Small intestine (tissue), 16 donors: ENCODE data around the gene DDC. TPM values are rescaled to one million over a fixed set of nuclear protein-coding genes. Genes with fewer than 3 reads are reported as not detected.
A peak's percentile ranks its signal among the peaks of the same experiment; 100 is the strongest.

Experiments
- DNase-seq, 2 donors: peaks; one replicate each; pipeline versions ENCODE4 v3.0.0 to v3.0.0-alpha.2; 2013
- FAIRE-seq: peaks from 2 replicates; lab custom pipeline; 2012; peaks lifted over from hg19 to GRCh38; lab: Jason Lieb, UNC
- H3K27ac ChIP-seq, 3 donors: one replicate each; pipeline ENCODE4 v1.5.1; 2013; ENCODE audit warnings: low read length in 2 of 3, mild to moderate bottlenecking in 2 of 3, control low read depth in 1 of 3, inconsistent platforms in 1 of 3, low read depth in 1 of 3, moderate library complexity in 1 of 3
- H3K27me3 ChIP-seq, 3 donors: one replicate each; pipeline ENCODE4 v1.6.1; 2013; ENCODE audit warnings: low read length in 3 of 3, inconsistent platforms in 1 of 3; ENCODE audit not compliant: control insufficient read depth in 3 of 3, insufficient read depth in 3 of 3
- H3K36me3 ChIP-seq, 3 donors: one replicate each; pipeline ENCODE4 v1.6.1; 2013; ENCODE audit warnings: low read length in 3 of 3, inconsistent platforms in 1 of 3, low read depth in 1 of 3, mild to moderate bottlenecking in 1 of 3, moderate library complexity in 1 of 3; ENCODE audit not compliant: control insufficient read depth in 3 of 3, insufficient read depth in 2 of 3
- H3K4me1 ChIP-seq, 3 donors: one replicate each; pipeline ENCODE4 v1.6.1; 2013; ENCODE audit warnings: low read length in 2 of 3, inconsistent platforms in 1 of 3, low read depth in 1 of 3, mild to moderate bottlenecking in 1 of 3, moderate library complexity in 1 of 3; ENCODE audit not compliant: control insufficient read depth in 3 of 3, insufficient read depth in 2 of 3
- H3K4me3 ChIP-seq, 3 donors: one replicate each; pipeline ENCODE4 v1.5.1; 2013; ENCODE audit warnings: low read length in 3 of 3, control low read depth in 1 of 3, inconsistent platforms in 1 of 3, low read depth in 1 of 3, mild to moderate bottlenecking in 1 of 3, moderate library complexity in 1 of 3
- H3K9me3 ChIP-seq, 2 donors: one replicate each; pipeline ENCODE4 v1.6.1; 2013; ENCODE audit warnings: low read depth in 1 of 2, low read length in 1 of 2; ENCODE audit not compliant: control insufficient read depth in 2 of 2, insufficient read depth in 1 of 2
- WGBS, 3 donors: extraction: QIAGEN DNeasy Blood & Tissue Kit; methylation state at CpG; one replicate each; pipeline ENCODE4 v1.1.7; 2013; 5-methylcytosine and 5-hydroxymethylcytosine counted together
- long read RNA-seq, 10 donors: transcript quantifications; one replicate each; lab custom pipeline, GENCODE V29; 2026
- polyA plus RNA-seq, 4 donors: library from polyadenylated mRNA; stranded (reverse) in 3 of 4; unstranded in 1 of 4; fragments of 200-250 nt in 3 of 4; fragments of 120-200 nt in 1 of 4; gene quantifications; one replicate each; pipeline versions ENCODE4 v1.2.1 to v1.2.3, GENCODE V29; 2013
- donor health status: healthy with polysubstance abuse.
- donor health status: control.
- donor health status: control.
- donor health status: Bipolar disorder and iron deficiency.
- donor health status: healthy.

Gene DDC
- 100 to 1,000 TPM; 127 to 689 (median 344) TPM for polyA plus RNA-seq
- long read RNA-seq, donor 1, transcript DDC-207 (15 exons, 2,041 nt) = major isoform, 54 of 252 reads
- long read RNA-seq, donor 1, transcript DDC-201 (15 exons, 1,938 nt) = minor isoform, 7 of 252 reads
- long read RNA-seq, donor 1, partial matches to known transcripts = 155 of 252 reads
- long read RNA-seq, donor 1, other reads (novel, unspliced or antisense) = 36 of 252 reads
- long read RNA-seq, donor 2, transcript DDC-207 (15 exons, 2,041 nt) = major isoform, 6 of 33 reads
- long read RNA-seq, donor 2, partial matches to known transcripts = 26 of 33 reads
- long read RNA-seq, donor 2, other reads (novel, unspliced or antisense) = 0 of 33 reads
- long read RNA-seq, donor 3, transcript DDC-207 (15 exons, 2,041 nt) = major isoform, 14 of 64 reads
- long read RNA-seq, donor 3, partial matches to known transcripts = 48 of 64 reads
- long read RNA-seq, donor 3, other reads (novel, unspliced or antisense) = 0 of 64 reads
- long read RNA-seq, donor 4 = 0 reads
- long read RNA-seq, donor 5, partial matches to known transcripts = 29 of 33 reads
- long read RNA-seq, donor 5, other reads (novel, unspliced or antisense) = 0 of 33 reads
- long read RNA-seq, donor 6, transcript DDC-207 (15 exons, 2,041 nt) = major isoform, 31 of 127 reads
- long read RNA-seq, donor 6, partial matches to known transcripts = 82 of 127 reads
- long read RNA-seq, donor 6, other reads (novel, unspliced or antisense) = 14 of 127 reads
- long read RNA-seq, donor 7 = 0 reads
- long read RNA-seq, donor 8 = 0 reads
- long read RNA-seq, donor 9, transcript DDC-207 (15 exons, 2,041 nt) = major isoform, 6 of 23 reads
- long read RNA-seq, donor 9, partial matches to known transcripts = 16 of 23 reads
- long read RNA-seq, donor 9, other reads (novel, unspliced or antisense) = 0 of 23 reads
- long read RNA-seq, donor 10, transcript DDC-214 (14 exons, 1,839 nt) = minor isoform, 5 of 60 reads
- long read RNA-seq, donor 10, transcript DDC-207 (15 exons, 2,041 nt) = major isoform, 12 of 60 reads
- long read RNA-seq, donor 10, partial matches to known transcripts = 40 of 60 reads
- long read RNA-seq, donor 10, other reads (novel, unspliced or antisense) = 0 of 60 reads

DNA sequence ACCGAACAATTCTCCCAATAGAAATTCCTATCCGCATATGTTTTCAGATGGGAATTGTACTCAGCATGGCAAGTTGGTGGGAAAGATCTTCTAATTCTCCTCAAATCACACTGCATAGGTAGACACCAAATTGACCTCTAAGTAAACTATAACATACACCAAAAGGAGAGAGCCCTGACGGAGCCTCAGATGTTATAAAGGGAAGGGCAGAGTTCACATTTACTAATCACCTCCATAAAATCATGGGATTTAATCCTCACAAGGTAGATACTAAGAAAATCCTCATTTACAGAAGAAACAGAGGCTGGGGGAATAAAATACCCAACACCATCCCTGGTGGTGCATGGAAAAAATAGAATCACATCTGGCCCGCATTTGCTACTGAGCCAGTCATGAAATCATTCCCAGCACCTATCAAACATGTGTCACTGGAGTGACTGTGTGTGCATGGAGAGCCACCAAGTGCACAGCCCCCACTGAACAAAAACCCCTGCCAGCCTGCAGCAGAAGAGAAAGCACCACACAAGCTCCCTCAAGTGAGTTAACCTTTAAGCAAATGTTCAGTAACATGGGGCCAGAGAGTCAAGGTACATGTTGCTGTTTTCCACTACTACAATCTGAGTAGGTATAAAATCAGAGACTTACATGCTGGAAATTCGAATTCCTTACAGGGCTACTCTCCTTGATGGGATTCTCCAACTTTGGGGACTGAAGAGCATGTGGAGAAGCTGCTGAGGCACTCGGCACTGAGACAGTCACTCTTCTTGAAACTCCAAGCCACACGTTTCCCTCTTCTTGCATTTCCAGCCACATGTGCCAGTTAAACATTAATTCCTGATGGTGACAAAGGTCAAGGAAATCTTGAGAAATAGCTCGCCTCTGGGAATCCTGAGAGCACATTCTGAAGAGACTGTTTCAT, at the start of gene DDC:
Gene DDC, minus strand, starts transcription at position 766 of the 919 bp plus-strand sequence. CDS start 21,320 bp downstream, outside the sequence.
- 16 to 50% (median 24%) methylated on average over 8 of the region's 8 CpGs for WGBS, 3 donors
- Histone ChIP-seq H3K4me1 (peaks cover 0 to 50% (median 5%) of the 10 kb centered on the region in 3 donors), H3K27ac (peak within 1 kb of the TSS; percentile 52 to 80 (median 67)), H3K4me3 (peak within 1 kb of the TSS in 2 of 3 donors; percentile 51 to 61), H3K36me3 (peaks cover 0 to 23% (median 0%) of the 10 kb centered on the region in 3 donors), H3K9me3 (peaks cover 0 to 3% of the 10 kb centered on the region in 2 donors), H3K27me3 (no peaks in the 10 kb centered on the region)
- peak; percentile 94 to 95 for DNase-seq
- no peak for FAIRE-seq

GRCh38 chr7:50613473-50613872, 48.3 kb upstream of the DDC start:
- peak overlapping the region in 1 of 3 donors; percentile 91 for H3K27ac ChIP-seq
- WGBS, 3 donors = 36 to 72% (median 55%) methylated on average over 8 of the region's 8 CpGs

GRCh38 chr7:50612704-50613103, 47.5 kb upstream of the DDC start:
- WGBS, 3 donors = 83 to 95% (median 93%) methylated on average over 5 of the region's 5 CpGs
- FAIRE-seq (no peak), DNase-seq (no peak)
- Histone ChIP-seq H3K9me3 (no peaks in the 10 kb centered on the region), H3K27me3 (no peaks in the 10 kb centered on the region), H3K27ac (no peak overlapping the region), H3K36me3 (peaks cover 0 to 24% (median 12%) of the 10 kb centered on the region in 3 donors), H3K4me1 (peaks cover 0 to 40% (median 15%) of the 10 kb centered on the region in 3 donors), H3K4me3 (no peak overlapping the region)

More at GRCh38 chr7:50613473-50613872, 48.3 kb upstream of the DDC start:
- DNase-seq = peak in 1 of 2 donors; percentile 21
- Histone ChIP-seq H3K27me3 (no peaks in the 10 kb centered on the region), H3K4me1 (peaks cover 0 to 40% (median 15%) of the 10 kb centered on the region in 3 donors), H3K36me3 (peaks cover 0 to 27% (median 12%) of the 10 kb centered on the region in 3 donors), H3K9me3 (no peaks in the 10 kb centered on the region), H3K4me3 (no peak overlapping the region)
- no peak for FAIRE-seq

DNA sequence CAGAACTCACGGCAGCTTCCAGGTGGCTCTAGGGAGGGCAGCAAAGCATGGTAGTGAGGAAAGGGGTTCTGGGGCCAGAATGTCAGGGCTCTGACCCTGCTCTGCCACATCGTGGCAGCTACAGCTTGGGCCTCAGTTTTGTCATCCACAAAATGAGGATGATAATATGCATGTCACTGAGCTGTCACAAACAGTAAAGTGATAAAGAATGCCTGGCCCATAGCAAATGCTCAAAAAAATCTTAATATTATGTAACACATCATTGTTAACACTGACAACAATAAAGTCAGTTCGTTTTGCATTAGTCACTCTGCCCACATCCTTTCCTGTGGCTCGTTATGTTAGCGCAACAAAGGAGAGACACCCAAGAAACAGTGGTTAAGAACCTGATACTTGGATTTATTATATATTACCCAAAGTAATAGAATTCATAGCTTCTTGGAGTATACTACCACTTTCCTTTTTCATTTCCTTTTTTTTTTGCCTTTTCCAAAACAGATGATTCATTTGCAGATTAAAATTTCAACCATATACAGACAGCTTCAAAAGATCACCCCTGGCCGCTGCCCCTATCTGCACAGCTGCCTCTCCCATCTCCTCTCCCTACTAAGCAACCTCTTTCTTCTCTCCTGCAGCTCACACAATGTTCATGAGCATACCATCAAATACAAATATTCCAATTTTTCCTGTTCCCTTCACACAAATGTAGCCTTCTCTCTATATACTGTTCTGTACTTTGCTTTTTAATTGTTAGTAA, 45.5 kb upstream of the DDC start:
- DNase-seq = peak in 1 of 2 donors; percentile 52

GRCh38 chr7:50608196-50608906, 43.1 kb upstream of the DDC start:
- Histone ChIP-seq H3K4me1 (peaks cover 0 to 6% (median 0%) of the 10 kb centered on the region in 3 donors), H3K27me3 (no peaks in the 10 kb centered on the region), H3K27ac (no peak overlapping the region), H3K9me3 (no peaks in the 10 kb centered on the region), H3K36me3 (peaks cover 7 to 43% (median 17%) of the 10 kb centered on the region in 3 donors), H3K4me3 (no peak overlapping the region)
- FAIRE-seq (no peak), DNase-seq (peak in 1 of 2 donors; percentile 53)
- WGBS, 3 donors = 67 to 74% (median 72%) methylated on average over 9 of the region's 9 CpGs

More for the DNA sequence above, 45.5 kb upstream of the DDC start:
- Histone ChIP-seq H3K27me3 (no peaks in the 10 kb centered on the region), H3K4me3 (no peak overlapping the region), H3K4me1 (peaks cover 0 to 28% (median 11%) of the 10 kb centered on the region in 3 donors), H3K27ac (peak overlapping the region in 1 of 3 donors; percentile 59), H3K36me3 (peaks cover 3 to 26% (median 17%) of the 10 kb centered on the region in 3 donors), H3K9me3 (no peaks in the 10 kb centered on the region)
- FAIRE-seq = no peak
- WGBS, 3 donors = 62 to 75% (median 69%) methylated on average over 6 of the region's 6 CpGs

GRCh38 chr7:50607524-50608125, 42.4 kb upstream of the DDC start:
- Histone ChIP-seq H3K9me3 (no peaks in the 10 kb centered on the region), H3K27me3 (no peaks in the 10 kb centered on the region), H3K4me3 (no peak overlapping the region), H3K4me1 (no peaks in the 10 kb centered on the region), H3K27ac (no peak overlapping the region), H3K36me3 (peaks cover 8 to 47% (median 17%) of the 10 kb centered on the region in 3 donors)
- FAIRE-seq (no peak), DNase-seq (no peak)
- 89 to 94% (median 92%) methylated on average over 6 of the region's 6 CpGs for WGBS, 3 donors
